ENCODE measurements around the gene CCDC177.

CCDC177 gene

DNA sequence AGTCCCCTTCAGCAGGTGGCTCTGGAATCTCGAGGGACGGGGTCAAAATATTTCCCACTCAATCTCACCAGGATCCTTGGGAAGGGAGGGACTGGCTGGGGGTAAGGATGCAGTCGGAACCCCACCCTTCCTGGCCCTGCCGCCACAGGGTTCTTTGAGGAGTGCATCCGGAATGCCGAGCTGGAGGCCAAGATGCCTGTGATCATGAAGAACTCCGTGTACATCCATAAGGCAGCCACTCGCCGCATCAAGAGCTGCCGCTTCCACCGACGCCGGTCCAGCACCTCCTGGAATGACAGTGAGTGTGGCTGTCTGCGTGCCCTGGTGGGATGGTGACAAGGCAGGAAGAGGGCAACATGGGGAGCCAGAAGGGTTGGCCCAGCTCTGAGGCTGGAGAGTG, 47.0 kb downstream of the CCDC177 start:
- no peak for DNase-seq

DNA sequence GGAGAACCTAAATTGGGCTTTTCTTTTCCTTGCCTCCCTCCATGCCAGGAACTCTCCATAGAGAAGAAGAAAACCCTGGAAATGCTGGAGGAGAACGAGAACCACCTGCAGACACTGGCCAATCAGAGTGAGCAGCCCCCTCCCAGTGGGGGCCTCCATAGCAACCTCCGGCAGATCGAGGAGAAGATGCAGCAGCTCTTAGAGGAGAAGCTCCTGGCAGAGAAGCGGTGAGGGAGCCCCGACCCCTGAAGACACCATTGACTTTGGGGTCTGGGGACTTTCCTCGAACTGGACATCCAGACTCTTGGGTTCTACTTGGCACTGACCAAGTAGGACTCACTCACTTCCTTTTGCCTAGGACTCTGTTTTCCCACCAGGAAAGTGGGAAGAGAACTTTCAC, 48.8 kb downstream of the CCDC177 start:
- DNase-seq: no peak

DNA sequence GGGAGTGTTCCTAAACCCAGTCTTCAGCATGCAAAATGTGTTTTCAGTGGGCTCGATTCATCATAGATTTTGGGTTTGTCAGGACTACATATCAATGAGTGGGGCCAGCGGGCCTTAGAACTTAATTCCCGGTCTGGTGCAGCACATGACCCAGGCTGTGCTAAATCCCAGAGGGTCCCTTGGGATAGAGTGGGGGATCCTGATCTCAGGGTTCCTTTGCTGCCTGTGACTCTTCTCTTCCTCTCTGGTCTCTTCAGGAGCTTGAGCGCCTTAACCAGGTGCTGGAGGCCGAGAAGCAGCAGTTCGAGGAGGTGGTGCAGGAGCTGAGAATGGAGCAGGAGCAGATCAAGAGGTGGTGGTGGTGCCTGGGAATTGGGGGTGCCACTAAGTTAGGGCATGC, 52.6 kb downstream of the CCDC177 start:
- DNase-seq: no peak

Data from NCI-H774 (cell line).